Caki2 (cell line): ENCODE data around the gene HHIPL1. TPM values are rescaled to one million over a fixed set of nuclear protein-coding genes. Genes with fewer than 3 reads are reported as not detected.

Experiments
- DNase-seq: peaks from one replicate; pipeline ENCODE4 v3.0.0-alpha.2; 2015; ENCODE audit warnings: low read depth
- in situ Hi-C: cut with HindIII; loops from 2 replicates; pipeline ENCODE4 v1.10.0; 2016; ENCODE audit warnings: low sequenced_read_pairs, low pct_unique_long_range_greater_than_20kb, mixed read lengths
- total RNA-seq: library from RNA; depleted of rRNA; stranded (reverse); fragments of >200 nt; shearing (Covaris generic); gene quantifications from 2 replicates; pipeline ENCODE4 v1.2.3, GENCODE V29; 2014; ENCODE audit warnings: low replicate concordance

The HHIPL1 gene
- total RNA-seq, 1 experiment from 2014 or later: 0.03 TPM

- in situ Hi-C loops: no loop called here
These were observed 36.3 kb downstream of the HHIPL1 start for GRCh38 chr14:99681101-99681831.

GRCh38 chr14:99681832-99682148 lies 36.9 kb downstream of the HHIPL1 start:
- in situ Hi-C loops: no loop called here
- DNase-seq: no peak

More at GRCh38 chr14:99681101-99681831, 36.3 kb downstream of the HHIPL1 start:
- DNase-seq: no peak

- in situ Hi-C loops: no loop called here
- DNase-seq: peak; percentile 59
These were observed 38.1 kb downstream of the HHIPL1 start for GRCh38 chr14:99682809-99683618.

DNA sequence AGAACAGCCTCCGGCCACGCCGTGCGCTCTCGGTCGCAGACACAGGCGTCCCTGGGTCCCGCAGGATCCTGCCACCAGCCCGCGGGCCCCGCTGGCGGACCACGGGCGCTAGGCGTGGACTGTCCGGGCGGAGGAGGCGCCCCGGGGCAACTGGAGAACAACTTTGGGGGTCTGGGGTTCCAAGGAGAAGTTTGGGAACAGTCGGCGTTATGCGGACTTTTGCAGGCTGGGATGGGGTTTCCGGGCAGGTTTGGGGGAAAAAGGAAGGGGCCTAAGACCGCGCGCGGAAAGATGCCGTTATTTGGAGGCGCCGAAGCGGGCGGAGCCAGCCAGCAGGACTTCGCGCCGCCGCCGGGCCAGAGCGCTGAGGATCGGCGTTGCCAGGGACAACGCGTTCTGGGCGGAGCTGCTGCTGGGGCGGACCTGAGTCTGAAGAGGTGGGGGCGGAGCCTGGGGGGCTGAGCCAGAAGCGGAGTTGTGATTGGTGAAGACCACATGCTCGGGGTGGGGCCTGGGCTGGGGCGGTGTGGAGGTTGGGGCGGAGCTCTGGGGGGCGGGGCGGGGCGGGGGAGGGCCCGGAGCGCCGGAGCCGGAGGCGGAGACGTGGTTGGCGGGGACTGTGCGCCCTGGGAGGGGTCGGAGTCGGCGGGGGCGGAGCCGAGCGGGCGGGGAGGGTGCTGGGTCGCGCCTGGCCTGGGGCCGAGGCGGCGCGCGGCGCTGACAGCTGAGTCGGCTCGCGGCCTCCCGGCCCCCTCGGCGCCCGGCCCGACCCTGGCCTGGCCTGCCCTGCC lies 38.9 kb downstream of the HHIPL1 start, which contains the start of gene CYP46A1:
CYP46A1 (plus strand) TSS at position 680 of the 791 bp plus-strand sequence. CDS start 120 bp downstream, outside the sequence.
- in situ Hi-C loops: no loop called here
- peak; percentile 89 for DNase-seq

- DNase-seq: no peak
- in situ Hi-C loops: no loop called here
These were observed 39.5 kb downstream of the HHIPL1 start for GRCh38 chr14:99684410-99684934.

DNA sequence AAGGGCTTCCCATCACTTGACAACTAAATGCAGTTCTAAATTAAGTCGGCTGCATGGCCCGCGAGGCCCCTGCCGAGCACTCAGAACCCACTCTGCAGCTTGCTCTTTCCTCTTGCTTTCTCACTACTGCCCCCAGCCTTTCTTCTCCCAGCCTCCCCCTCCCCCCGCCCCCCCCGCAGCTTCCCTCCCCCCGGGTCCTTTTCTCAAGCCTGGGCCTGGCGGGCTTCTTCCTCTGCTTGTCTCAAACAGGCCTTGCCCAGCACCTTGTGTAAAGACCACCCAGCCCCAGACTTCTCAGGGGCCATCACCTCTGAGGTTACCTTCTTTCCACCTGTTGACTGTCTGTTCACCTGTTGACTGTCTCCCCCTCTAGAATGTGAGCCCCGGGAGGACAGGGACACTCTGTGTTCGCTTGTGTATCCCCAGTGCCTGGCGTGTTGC lies 40.2 kb downstream of the HHIPL1 start:
- in situ Hi-C loops: no loop called here
- no peak for DNase-seq

- in situ Hi-C loops: no loop called here
- no peak for DNase-seq
These were observed 40.7 kb downstream of the HHIPL1 start for GRCh38 chr14:99685596-99685995.

DNA sequence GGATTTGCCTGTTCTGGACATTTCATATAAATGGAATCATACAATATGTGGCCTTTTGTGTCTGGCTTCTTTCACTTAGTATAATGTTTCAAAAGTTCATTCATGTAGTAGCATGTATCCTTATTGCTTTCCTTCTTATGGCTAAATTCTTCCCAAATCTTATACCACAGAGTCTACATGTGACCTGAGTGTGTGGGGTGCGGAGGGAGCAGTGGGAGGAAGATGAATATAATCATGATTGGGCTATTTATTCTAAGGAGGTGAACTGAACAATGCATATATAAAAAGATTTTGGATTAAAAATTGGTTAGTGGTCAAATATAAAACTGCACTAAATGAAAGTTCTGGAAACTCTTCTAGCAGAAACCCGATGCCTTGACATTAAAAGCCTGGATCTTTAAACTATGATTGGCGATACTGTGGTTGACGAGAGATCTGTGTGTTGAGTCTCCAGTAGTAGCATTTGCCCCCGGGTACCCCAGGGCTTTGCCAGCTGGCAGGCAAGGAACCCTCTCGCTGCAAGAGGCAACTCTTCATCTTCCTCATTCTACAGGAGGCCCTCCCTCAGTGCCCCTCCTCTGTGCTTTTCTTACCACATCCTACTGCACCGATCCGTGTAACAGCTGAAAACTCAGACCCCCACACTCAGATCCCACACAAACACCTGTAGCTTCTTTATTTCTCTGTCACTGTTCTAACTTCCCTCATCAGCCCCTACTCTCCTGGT lies 41.8 kb downstream of the HHIPL1 start:
- in situ Hi-C loops: no loop called here

GRCh38 chr14:99687284-99688209 lies 42.6 kb downstream of the HHIPL1 start:
- in situ Hi-C loops: no loop called here
- DNase-seq: no peak

More for the DNA sequence above, 41.8 kb downstream of the HHIPL1 start:
- no peak for DNase-seq

DNA sequence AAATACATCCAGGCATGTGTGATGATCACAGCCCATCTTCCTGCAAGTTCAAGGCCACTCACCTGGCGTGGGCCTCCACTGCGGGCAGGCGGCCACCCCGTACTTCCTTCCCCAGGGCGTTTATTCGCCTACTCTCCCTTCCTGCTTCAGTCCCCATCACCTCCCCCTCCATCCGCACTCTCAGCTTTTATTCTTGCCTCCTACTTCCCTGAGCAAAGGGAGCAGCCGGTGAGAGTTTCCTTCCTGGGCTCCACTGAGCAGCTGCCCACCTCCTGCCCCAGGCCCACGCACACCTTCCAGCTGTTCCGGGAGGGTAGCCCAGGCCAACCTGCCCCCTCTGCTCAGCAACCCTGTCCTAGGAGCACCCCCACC lies 43.3 kb downstream of the HHIPL1 start:
- in situ Hi-C loops: no loop called here
- no peak for DNase-seq

- in situ Hi-C loops: no loop called here
- no peak for DNase-seq
These were observed 43.7 kb downstream of the HHIPL1 start for GRCh38 chr14:99688629-99689028.

DNA sequence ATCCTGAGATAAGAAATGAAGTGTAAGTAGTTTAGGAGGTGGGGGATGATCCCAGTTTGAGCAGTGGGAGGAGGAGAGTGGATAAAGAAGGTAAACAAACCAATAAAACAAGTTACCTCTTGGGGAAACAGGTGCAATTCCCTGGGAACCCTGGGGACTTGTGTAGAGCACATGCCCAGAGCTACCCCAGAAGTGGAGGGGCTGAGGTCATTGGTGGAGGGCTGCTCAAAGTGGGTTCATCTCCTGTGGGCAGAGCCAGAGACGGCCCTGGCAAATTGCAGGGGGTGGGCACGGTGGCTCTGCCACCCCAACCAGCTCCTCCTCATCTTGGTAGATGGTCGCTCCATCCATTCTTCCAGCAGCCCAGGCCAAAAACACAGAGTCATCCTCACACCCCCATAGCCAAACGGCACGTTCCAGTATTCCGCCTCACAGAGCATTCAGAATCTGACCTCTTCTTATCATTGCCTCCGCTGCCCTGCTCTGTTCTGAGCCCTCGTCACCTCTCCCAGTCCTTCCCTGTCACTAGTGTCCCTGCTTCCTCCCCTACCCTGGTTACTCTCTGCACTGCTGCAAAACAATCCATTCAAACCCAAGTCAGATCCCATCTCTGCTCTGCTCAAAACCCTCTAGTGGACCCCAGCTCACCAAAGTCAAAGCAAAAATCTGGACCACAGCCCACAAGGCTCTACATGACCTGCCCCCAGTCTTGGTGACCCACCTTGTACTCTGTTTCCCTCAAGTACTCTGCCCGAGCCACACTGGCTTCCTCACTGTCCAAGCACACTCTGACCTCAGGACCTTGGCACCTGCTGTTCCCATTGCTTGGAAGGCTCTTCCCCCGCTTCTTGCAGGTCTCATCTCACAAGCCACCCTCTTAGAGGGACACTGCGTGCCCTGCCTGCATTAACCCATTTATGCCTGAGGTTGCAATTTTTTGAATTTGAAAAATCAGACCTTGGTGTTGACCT lies 44.6 kb downstream of the HHIPL1 start:
- no peak for DNase-seq
- in situ Hi-C loops: no loop called here

DNA sequence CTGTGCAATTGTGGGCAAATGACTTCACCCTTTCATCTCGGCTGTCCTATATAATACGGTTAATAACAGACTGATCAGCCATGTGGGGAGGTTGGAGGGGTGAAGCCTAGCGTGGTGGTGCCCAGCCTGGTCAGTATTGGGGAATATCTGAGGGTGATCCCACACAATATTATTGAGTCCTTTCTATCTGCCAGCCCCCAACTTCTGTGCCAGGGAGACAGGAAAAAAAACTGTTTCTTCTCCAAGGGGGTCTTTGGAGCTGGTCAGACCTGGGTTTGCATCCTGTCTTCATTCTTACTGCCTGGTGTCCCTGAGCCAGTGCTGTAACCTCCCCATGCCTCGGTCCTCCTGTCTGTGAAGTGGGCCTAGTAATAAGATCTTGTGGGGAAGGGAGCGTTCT lies 45.7 kb downstream of the HHIPL1 start:
- in situ Hi-C loops: no loop called here
- DNase-seq: no peak

DNA sequence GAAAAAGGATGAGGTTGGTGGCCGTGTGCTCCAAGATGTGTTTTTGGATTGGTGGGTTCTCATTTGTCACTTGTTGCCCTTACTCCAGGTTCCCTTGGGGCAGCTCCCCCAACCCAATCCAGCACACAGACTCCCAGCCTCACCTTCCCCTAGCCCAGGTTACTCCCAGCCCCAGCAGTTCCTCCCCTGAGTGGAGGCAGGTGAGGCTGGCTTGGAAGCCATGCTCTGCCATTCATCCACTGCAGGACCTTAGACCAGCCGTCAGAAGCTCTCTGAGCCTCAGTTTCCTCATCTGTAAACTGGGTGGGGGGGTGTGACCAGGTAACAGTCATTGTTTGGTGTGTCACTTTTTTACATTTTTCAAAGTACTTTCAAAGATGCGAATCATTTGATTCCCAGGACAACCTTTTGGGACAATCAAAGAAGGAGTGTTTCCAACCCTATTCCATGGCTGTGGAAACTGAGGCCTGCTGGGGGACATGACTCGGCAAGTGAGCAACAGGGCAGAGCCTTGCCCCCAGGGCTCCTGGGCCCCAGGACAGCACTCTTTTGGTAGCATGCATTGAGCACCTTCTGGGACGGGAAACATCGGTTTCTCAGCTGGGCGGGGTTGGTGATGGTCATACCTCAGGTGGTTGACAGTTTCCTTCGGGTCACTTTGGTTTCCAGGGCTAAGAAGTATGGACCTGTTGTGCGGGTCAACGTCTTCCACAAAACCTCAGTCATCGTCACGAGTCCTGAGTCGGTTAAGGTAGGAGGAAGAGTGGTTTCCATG lies 46.4 kb downstream of the HHIPL1 start:
- DNase-seq: no peak
- in situ Hi-C loops: no loop called here

DNA sequence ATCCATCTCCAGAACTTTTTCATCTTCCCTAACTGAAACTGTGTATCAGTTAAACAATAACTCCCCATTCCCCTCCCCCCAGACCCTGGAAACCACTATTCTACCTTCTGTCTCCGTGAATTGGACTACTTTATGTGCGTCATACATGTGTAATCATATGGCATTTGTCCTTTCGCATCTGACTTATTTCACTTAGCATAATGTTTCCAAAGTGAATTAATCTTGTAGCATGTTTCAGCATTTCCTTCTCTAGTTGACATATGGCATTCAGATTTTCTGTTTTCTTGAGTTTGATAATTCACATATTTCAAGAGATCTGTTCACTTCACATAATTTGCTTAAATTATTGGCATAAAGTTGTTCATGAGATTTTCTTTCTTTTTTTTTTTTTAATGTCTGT lies 49.0 kb downstream of the HHIPL1 start:
- DNase-seq: no peak

More for the DNA sequence above, 49.0 kb downstream of the HHIPL1 start:
- in situ Hi-C loops: no loop called here
